DND-41 (cell line): ENCODE data around the gene NUP42.

Experiments
- ATAC-seq: fragments of 200-7000 bp; cut with Tn5 transposase; 3 replicates; pipeline ENCODE4 v1.9.1; 2021; ENCODE audit warnings: low read depth; ENCODE audit not compliant: insufficient read depth
- DNase-seq: peaks from one replicate; pipeline ENCODE4 v3.0.0-alpha.2; 2020
- H2AFZ ChIP-seq: 2 replicates; pipeline ENCODE4 v1.6.0; 2012; ENCODE audit warnings: low read depth, low read length
- H3K27ac ChIP-seq: 2 replicates; pipeline ENCODE4 v1.5.1; 2012; ENCODE audit warnings: low read length, inconsistent platforms
- H3K27me3 ChIP-seq: fragments of 200-600 bp; sonication (generic); 2 replicates; pipeline ENCODE4 v1.6.0; 2012; ENCODE audit warnings: low read length, mild to moderate bottlenecking, inconsistent platforms; ENCODE audit not compliant: insufficient read depth, poor library complexity
- H3K36me3 ChIP-seq: 2 replicates; pipeline ENCODE4 v1.5.1; 2012; ENCODE audit warnings: low read length, inconsistent platforms; ENCODE audit not compliant: insufficient read depth
- H3K4me1 ChIP-seq: 2 replicates; pipeline ENCODE4 v1.5.1; 2012; ENCODE audit warnings: mild to moderate bottlenecking, low read length; ENCODE audit not compliant: insufficient read depth
- H3K4me2 ChIP-seq: 2 replicates; pipeline ENCODE4 v1.6.0; 2012; ENCODE audit warnings: mild to moderate bottlenecking, moderate library complexity, low read length, inconsistent platforms; ENCODE audit not compliant: insufficient read depth
- H3K4me3 ChIP-seq, 2 experiments: fragments of 200-600 bp in 1 of 2; shearing (Covaris generic) in 1 of 2; 2 replicates each; pipeline ENCODE4 v1.5.1; 2012 to 2016; ENCODE audit warnings: inconsistent platforms in 2 of 2, low read length in 2 of 2, mild to moderate bottlenecking in 2 of 2, low read depth in 1 of 2, moderate library complexity in 1 of 2
- H3K79me2 ChIP-seq: 2 replicates; pipeline ENCODE4 v1.6.0; 2012; ENCODE audit warnings: low read length, inconsistent platforms; ENCODE audit not compliant: insufficient read depth
- H3K9ac ChIP-seq: 2 replicates; pipeline ENCODE4 v1.6.0; 2012; ENCODE audit warnings: low read depth, mild to moderate bottlenecking, inconsistent platforms, low read length, moderate library complexity
- H3K9me3 ChIP-seq: 2 replicates; pipeline ENCODE4 v1.5.1; 2012; ENCODE audit warnings: low read length, moderate library complexity, mild to moderate bottlenecking, inconsistent platforms; ENCODE audit not compliant: insufficient read depth, severe bottlenecking
- H4K20me1 ChIP-seq: 2 replicates; pipeline ENCODE4 v1.6.0; 2012; ENCODE audit warnings: low read length; ENCODE audit not compliant: insufficient read depth
- CTCF ChIP-seq: IDR thresholded peaks from 2 replicates; pipeline ENCODE4 v1.5.1; 2012; ENCODE audit warnings: borderline replicate concordance, low read length, moderate library complexity, mild to moderate bottlenecking; ENCODE audit not compliant: poor library complexity, severe bottlenecking; ENCODE audit errors: extremely low read depth
- EZH2 ChIP-seq: IDR thresholded peaks from 3 replicates; pipeline ENCODE4 v1.6.1; 2012; ENCODE audit warnings: borderline replicate concordance, low read depth, mild to moderate bottlenecking, moderate library complexity, low read length, inconsistent platforms; ENCODE audit not compliant: severe bottlenecking

NUP42 gene

GRCh38 chr7:23242321-23242720, 60.5 kb downstream of the NUP42 start:
- H3K36me3 ChIP-seq, result no peaks in the 10 kb centered on the region
- DNase-seq (no peak), ATAC-seq (no peak)
- no peaks in the 10 kb centered on the region for H4K20me1 ChIP-seq
- H3K9me3 ChIP-seq, result no peaks in the 10 kb centered on the region
- H3K4me2 ChIP-seq, result no peak overlapping the region
- no peak overlapping the region for H3K9ac ChIP-seq
- no peaks in the 10 kb centered on the region for H3K4me1 ChIP-seq
- no peak overlapping the region for H2AFZ ChIP-seq
- no peak overlapping the region for H3K4me3 ChIP-seq
- no peak for TF ChIP-seq EZH2
- H3K27ac ChIP-seq, result no peak overlapping the region
- no peaks in the 10 kb centered on the region for H3K79me2 ChIP-seq
- H3K27me3 ChIP-seq, result peaks cover 13% of the 10 kb centered on the region

GRCh38 chr7:23242935-23243334, 61.1 kb downstream of the NUP42 start:
- H4K20me1 ChIP-seq, result no peaks in the 10 kb centered on the region
- no peak overlapping the region for H3K27ac ChIP-seq
- H3K4me3 ChIP-seq, result no peak overlapping the region
- no peaks in the 10 kb centered on the region for H3K36me3 ChIP-seq
- no peaks in the 10 kb centered on the region for H3K4me1 ChIP-seq
- no peak for TF ChIP-seq EZH2
- TF ChIP-seq CTCF, result no peak
- no peaks in the 10 kb centered on the region for H3K9me3 ChIP-seq
- no peak overlapping the region for H3K4me2 ChIP-seq
- no peak for DNase-seq
- H3K27me3 ChIP-seq, result peaks cover 13% of the 10 kb centered on the region
- no peaks in the 10 kb centered on the region for H3K79me2 ChIP-seq
- no peak overlapping the region for H3K9ac ChIP-seq
- ATAC-seq, result no peak
- H2AFZ ChIP-seq, result no peak overlapping the region

GRCh38 chr7:23246555-23246954, 64.7 kb downstream of the NUP42 start, which contains the start of gene GPNMB:
Gene GPNMB, plus strand, starts transcription at chr7:23246775. Its CDS starts 83 bp downstream, at chr7:23246858.
- H3K27ac ChIP-seq, result no peak within 1 kb of the TSS
- H3K79me2 ChIP-seq, result no peaks in the 10 kb centered on the region
- no peak within 1 kb of the TSS for H3K4me2 ChIP-seq
- H3K4me1 ChIP-seq, result no peaks in the 10 kb centered on the region
- no peaks in the 10 kb centered on the region for H4K20me1 ChIP-seq
- no peak within 1 kb of the TSS for H3K9ac ChIP-seq
- H3K9me3 ChIP-seq, result no peaks in the 10 kb centered on the region
- peaks cover 10% of the 10 kb centered on the region for H3K27me3 ChIP-seq
- H3K4me3 ChIP-seq, result no peak within 1 kb of the TSS
- DNase-seq (no peak), ATAC-seq (no peak)
- TF ChIP-seq CTCF, result no peak
- no peak for TF ChIP-seq EZH2
- H2AFZ ChIP-seq, result no peak within 1 kb of the TSS
- no peaks in the 10 kb centered on the region for H3K36me3 ChIP-seq

- Histone ChIP-seq H3K9ac (no peak overlapping the region), H3K27ac (no peak overlapping the region), H3K9me3 (no peaks in the 10 kb centered on the region), H3K36me3 (no peaks in the 10 kb centered on the region), H4K20me1 (no peaks in the 10 kb centered on the region), H3K4me3 (no peak overlapping the region), H3K4me2 (no peak overlapping the region), H3K27me3 (peaks cover 10% of the 10 kb centered on the region), H2AFZ (no peak overlapping the region), H3K79me2 (no peaks in the 10 kb centered on the region), H3K4me1 (no peaks in the 10 kb centered on the region)
- TF ChIP-seq CTCF (no peak), EZH2 (no peak)
- no peak for DNase-seq
- ATAC-seq, result no peak
Measured at GRCh38 chr7:23247046-23247602, 65.3 kb downstream of the NUP42 start.
